Measurements from ENCODE around the gene SLC16A14. TPM values are rescaled to one million over a fixed set of nuclear protein-coding genes. Genes with fewer than 3 reads are reported as not detected.

SLC16A14 gene
- total and polyA plus RNA-seq, 10 of the 15 experiments (the other 5 are each of a cell fraction or from before 2014, with no cell fraction given) = 0.87 to 6.4 (median 4.1) TPM; not detected in 1

- TF ChIP-seq STAT3 (IDR thresholded peaks at IDR 0.05; ENCODE audit: low read depth, low read length) = no peak
- no peak for TF ChIP-seq IKZF2 (IDR thresholded peaks at IDR 0.05)
- TF ChIP-seq NRF1 (conservative IDR thresholded peaks at IDR 0.05; ENCODE audit: low read depth, low read length) = no peak
- TF ChIP-seq PML (IDR thresholded peaks at IDR 0.05; ENCODE audit: low read length) = no peak
- TF ChIP-seq PAX5 (IDR thresholded peaks at IDR 0.05; ENCODE audit: borderline replicate concordance, low read depth, low read length) = no peak
These were observed 50.6 kb downstream of the SLC16A14 start (continued) for GRCh38 chr2:230018153-230018552.

DNA sequence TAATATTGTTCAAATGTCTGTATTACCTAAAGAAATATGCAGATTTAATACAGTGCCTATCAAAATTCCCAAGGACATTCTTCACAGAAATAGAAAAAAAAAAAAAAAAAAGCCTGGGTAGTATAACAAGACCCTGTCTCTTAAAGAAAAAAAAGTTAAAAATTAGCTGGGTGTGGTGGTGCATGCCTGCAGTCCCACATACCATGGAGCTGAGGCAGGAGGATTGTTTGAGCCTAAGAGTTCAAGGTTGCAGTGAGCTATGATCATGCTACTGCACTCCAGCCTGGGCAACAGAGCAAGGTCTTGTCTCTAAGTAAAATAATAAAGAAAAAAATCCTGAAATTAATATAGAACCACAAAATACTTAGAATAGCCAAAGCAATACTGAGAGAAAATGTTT lies 51.9 kb downstream of the SLC16A14 start:
- BruUV-seq (replicated peaks) = no TSS peak
- Histone ChIP-seq H3K27me3 (replicated peaks in 1 of 2; ENCODE audit: control insufficient read depth in 2 of 2, insufficient read depth in 2 of 2, low read length in 1 of 2) (no peaks in the 10 kb centered on the region), H4K20me1 (ENCODE audit: control insufficient read depth, insufficient read depth) (no peaks in the 10 kb centered on the region), H2AFZ (ENCODE audit: control insufficient read depth, low read depth, low read length) (no peak overlapping the region), H3K36me3 (ENCODE audit: control insufficient read depth in 2 of 2, insufficient read depth in 2 of 2, low read length in 1 of 2) (no peaks in the 10 kb centered on the region), H3K27ac (ENCODE audit: control insufficient read depth, insufficient read depth) (no peak overlapping the region), H3K9ac (ENCODE audit: control insufficient read depth, insufficient read depth, low read length) (no peak overlapping the region), H3K4me1 (ENCODE audit: control insufficient read depth, insufficient read depth, low read length) (no peaks in the 10 kb centered on the region), H3K79me2 (ENCODE audit: control insufficient read depth, insufficient read depth, low read length) (no peaks in the 10 kb centered on the region), H3K4me2 (ENCODE audit: control insufficient read depth, insufficient read depth) (no peak overlapping the region), H3K9me3 (replicated peaks; ENCODE audit: control insufficient read depth, insufficient read depth, low read length) (no peaks in the 10 kb centered on the region), H3K4me3 (no peak overlapping the region)
- ChIA-PET POLR2A (interaction anchor here (1.0 kb wide), 1 partner anchor 52 kb away, joined by 4 read pairs; the partner anchor contains the start of gene SLC16A14), RAD21 (ENCODE audit: unreplicated experiment) (interaction anchor here (0.7 kb wide), 1 partner anchor 8 kb away, joined by 3 read pairs; no protein-coding TSS in a partner anchor), SMC1A (ENCODE audit: uncharacterized antibody, unreplicated experiment) (interaction anchor here (0.6 kb wide), 1 partner anchor 115 kb away, joined by 3 read pairs; no protein-coding TSS in a partner anchor), CTCF (interaction anchor here (0.6 to 1.1 kb wide), 4 partner anchors 8 to 824 kb away, joined by 3 to 6 read pairs (median 4); no protein-coding TSS in a partner anchor)
- ATAC-seq (no peak), FAIRE-seq (no peak), DNase-seq (ENCODE audit: low read depth, low spot score) (no peak)
- intact Hi-C loops (cut with micrococcal nuclease; ENCODE audit: unreplicated experiment) (no loop called here), in situ Hi-C loops (cut with MboI) (no loop called here)
- TF ChIP-seq ESRRA (IDR thresholded peaks at IDR 0.05; ENCODE audit: low read length) (no peak), HDGF (IDR thresholded peaks at IDR 0.05) (no peak), IRF4 (IDR thresholded peaks at IDR 0.05; ENCODE audit: low read depth, low read length) (no peak), CHD2 (IDR thresholded peaks at IDR 0.05; ENCODE audit: borderline replicate concordance, low read depth, low read length) (no peak), MEF2A (IDR thresholded peaks at IDR 0.05; ENCODE audit: insufficient read depth, low read depth, low read length) (no peak), FOS (IDR thresholded peaks at IDR 0.05; ENCODE audit: borderline replicate concordance, extremely low read depth, insufficient read length) (no peak), CBFB (IDR thresholded peaks at IDR 0.05; ENCODE audit: low read depth) (no peak), IKZF2 (IDR thresholded peaks at IDR 0.05) (no peak), RAD51 (IDR thresholded peaks at IDR 0.05) (no peak), BHLHE40 (IDR thresholded peaks at IDR 0.05; ENCODE audit: borderline replicate concordance in 1 of 2, low read depth in 2 of 2, low read length in 1 of 2) (no peak), ZBED1 (IDR thresholded peaks at IDR 0.05; ENCODE audit: borderline replicate concordance) (no peak), CREM (IDR thresholded peaks at IDR 0.05; ENCODE audit: low read depth) (no peak), STAT3 (IDR thresholded peaks at IDR 0.05; ENCODE audit: low read depth, low read length) (no peak), EED (IDR thresholded peaks at IDR 0.05; ENCODE audit: low read depth) (no peak)
- TF ChIP-seq, protein P1, sequence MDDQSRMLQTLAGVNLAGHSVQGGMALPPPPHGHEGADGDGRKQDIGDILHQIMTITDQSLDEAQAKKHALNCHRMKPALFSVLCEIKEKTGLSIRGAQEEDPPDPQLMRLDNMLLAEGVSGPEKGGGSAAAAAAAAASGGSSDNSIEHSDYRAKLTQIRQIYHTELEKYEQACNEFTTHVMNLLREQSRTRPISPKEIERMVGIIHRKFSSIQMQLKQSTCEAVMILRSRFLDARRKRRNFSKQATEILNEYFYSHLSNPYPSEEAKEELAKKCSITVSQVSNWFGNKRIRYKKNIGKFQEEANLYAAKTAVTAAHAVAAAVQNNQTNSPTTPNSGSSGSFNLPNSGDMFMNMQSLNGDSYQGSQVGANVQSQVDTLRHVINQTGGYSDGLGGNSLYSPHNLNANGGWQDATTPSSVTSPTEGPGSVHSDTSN (IDR thresholded peaks at IDR 0.05; ENCODE audit: insufficient replicate concordance, low read depth, low read length) = no peak

Data from GM12878 (cell line).